Ishikawa (cell line): Measurements from ENCODE around the gene STK39.

Source experiments
- EP300 ChIP-seq: IDR thresholded peaks from 2 replicates; pipeline ENCODE4 v1.6.1; 2012; ENCODE audit warnings: borderline replicate concordance
- FOXM1 ChIP-seq: IDR thresholded peaks from 2 replicates; pipeline ENCODE4 v1.6.1; 2012; ENCODE audit warnings: low read depth, borderline replicate concordance
- MAX ChIP-seq: IDR thresholded peaks from 2 replicates; pipeline ENCODE4 v1.6.1; 2012
- RAD21 ChIP-seq: IDR thresholded peaks from 2 replicates; pipeline ENCODE4 v1.6.1; 2012; ENCODE audit warnings: low read depth
- TAF1 ChIP-seq: IDR thresholded peaks from 2 replicates; pipeline ENCODE4 v1.6.1; 2012; ENCODE audit warnings: low read depth, mild to moderate bottlenecking
- YY1 ChIP-seq: IDR thresholded peaks from 2 replicates; pipeline ENCODE4 v1.6.1; 2012; ENCODE audit warnings: low read depth
- ZBTB7A ChIP-seq: IDR thresholded peaks from 2 replicates; pipeline ENCODE4 v1.6.1; 2012; ENCODE audit warnings: low read depth
- TF ChIP-seq, protein P1 (sequence below): IDR thresholded peaks from 2 replicates; pipeline ENCODE4 v1.6.1; 2012
- TF ChIP-seq, protein P2 (sequence below): IDR thresholded peaks from 2 replicates; pipeline ENCODE4 v1.6.1; 2012; ENCODE audit warnings: low read depth, mild to moderate bottlenecking

DNA sequence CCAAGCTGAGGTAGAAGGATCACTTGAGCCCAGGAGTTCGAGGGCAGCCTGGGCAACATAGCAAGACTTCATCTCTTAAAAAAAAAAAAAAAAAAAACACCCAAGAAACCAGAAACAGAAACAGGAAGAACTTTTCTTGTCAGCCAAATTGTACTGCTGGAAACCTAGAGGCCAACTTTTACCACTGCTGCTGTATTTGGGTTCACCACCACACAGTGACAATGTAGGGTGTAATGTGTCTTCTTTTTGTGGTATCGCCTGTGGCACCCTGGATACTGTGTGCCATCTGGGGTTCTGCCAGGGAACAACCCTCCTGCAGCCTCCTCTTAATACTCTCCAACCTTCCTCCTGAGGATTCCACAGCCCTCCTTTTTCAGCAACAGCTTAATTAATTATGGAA, 72.6 kb downstream of the STK39 start:
- TF ChIP-seq FOXM1, result no peak
- TF ChIP-seq, protein P1, sequence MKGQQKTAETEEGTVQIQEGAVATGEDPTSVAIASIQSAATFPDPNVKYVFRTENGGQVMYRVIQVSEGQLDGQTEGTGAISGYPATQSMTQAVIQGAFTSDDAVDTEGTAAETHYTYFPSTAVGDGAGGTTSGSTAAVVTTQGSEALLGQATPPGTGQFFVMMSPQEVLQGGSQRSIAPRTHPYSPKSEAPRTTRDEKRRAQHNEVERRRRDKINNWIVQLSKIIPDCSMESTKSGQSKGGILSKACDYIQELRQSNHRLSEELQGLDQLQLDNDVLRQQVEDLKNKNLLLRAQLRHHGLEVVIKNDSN, result no peak
- no peak for TF ChIP-seq RAD21
- TF ChIP-seq MAX, result no peak
- TF ChIP-seq, protein P2, sequence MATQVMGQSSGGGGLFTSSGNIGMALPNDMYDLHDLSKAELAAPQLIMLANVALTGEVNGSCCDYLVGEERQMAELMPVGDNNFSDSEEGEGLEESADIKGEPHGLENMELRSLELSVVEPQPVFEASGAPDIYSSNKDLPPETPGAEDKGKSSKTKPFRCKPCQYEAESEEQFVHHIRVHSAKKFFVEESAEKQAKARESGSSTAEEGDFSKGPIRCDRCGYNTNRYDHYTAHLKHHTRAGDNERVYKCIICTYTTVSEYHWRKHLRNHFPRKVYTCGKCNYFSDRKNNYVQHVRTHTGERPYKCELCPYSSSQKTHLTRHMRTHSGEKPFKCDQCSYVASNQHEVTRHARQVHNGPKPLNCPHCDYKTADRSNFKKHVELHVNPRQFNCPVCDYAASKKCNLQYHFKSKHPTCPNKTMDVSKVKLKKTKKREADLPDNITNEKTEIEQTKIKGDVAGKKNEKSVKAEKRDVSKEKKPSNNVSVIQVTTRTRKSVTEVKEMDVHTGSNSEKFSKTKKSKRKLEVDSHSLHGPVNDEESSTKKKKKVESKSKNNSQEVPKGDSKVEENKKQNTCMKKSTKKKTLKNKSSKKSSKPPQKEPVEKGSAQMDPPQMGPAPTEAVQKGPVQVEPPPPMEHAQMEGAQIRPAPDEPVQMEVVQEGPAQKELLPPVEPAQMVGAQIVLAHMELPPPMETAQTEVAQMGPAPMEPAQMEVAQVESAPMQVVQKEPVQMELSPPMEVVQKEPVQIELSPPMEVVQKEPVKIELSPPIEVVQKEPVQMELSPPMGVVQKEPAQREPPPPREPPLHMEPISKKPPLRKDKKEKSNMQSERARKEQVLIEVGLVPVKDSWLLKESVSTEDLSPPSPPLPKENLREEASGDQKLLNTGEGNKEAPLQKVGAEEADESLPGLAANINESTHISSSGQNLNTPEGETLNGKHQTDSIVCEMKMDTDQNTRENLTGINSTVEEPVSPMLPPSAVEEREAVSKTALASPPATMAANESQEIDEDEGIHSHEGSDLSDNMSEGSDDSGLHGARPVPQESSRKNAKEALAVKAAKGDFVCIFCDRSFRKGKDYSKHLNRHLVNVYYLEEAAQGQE, result no peak
- no peak for TF ChIP-seq TAF1
- no peak for TF ChIP-seq EP300
- no peak for TF ChIP-seq YY1
- no peak for TF ChIP-seq ZBTB7A
